ENCODE data around the gene ANKRD24. TPM values are rescaled to one million over a fixed set of nuclear protein-coding genes. Genes with fewer than 3 reads are reported as not detected.
"Not testable (repeated sequence)": the region's sequence is repeated elsewhere in the genome, so short reads cannot be mapped to it uniquely, and the experiment has no call there.

The ANKRD24 gene
- polyA plus RNA-seq, 3 donors: 0.65 to 1.1 (median 0.76) TPM

GRCh38 chr19:4196587-4197148, 14.2 kb downstream of the ANKRD24 start:
- no peak for DNase-seq (ENCODE audit: low read depth in 3 of 3, low spot score in 2 of 3)

GRCh38 chr19:4197228-4197624, 14.7 kb downstream of the ANKRD24 start:
- DNase-seq (ENCODE audit: low read depth in 3 of 3, low spot score in 2 of 3): no peak

DNA sequence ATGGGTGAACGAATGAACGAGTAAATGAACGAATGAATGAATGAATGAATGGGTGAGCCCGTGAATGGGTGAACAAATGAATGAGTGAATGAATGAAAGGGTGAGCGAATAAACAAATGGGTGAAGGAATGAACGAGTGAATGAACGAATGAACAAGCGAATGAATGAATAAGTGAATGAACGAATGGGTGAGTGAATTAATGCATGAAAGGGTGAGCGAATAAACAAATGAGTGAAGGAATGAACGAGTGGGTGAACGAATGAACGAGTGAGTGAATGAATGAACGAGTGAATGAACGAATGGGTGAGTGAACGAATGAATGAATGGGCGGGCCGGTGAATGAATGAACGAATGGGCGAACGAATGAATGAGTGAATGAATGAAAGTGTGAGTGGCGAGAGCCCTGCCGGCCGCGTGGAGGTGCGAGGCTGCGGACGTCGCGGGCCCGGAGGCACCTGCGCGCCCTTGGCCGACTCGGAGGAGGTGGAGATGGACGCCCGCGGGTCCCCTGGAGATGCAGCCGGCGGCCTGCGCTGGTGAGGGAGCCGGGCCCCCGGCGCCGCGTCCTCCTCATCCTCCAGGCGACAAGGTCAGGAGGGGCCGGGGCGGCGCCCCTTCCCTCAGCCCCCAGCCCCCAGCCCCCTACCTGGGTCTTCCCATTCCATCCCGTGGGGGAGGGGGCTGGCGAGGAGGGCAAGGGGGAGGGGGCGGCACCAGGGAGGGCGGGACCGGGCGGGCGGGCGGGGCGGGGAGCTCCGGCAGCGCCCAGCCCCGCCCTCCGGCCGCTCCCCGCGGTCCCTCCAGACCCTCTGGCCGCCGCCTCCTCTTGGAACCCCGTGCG, 15.4 kb downstream of the ANKRD24 start:
- DNase-seq (ENCODE audit: low read depth in 3 of 3, low spot score in 2 of 3): no peak

- no peak for DNase-seq (ENCODE audit: low read depth in 3 of 3, low spot score in 2 of 3)
Measured at GRCh38 chr19:4198467-4199126, 16.1 kb downstream of the ANKRD24 start.

- no peak for DNase-seq (ENCODE audit: low read depth in 3 of 3, low spot score in 2 of 3)
Measured at GRCh38 chr19:4199699-4200293, 17.3 kb downstream of the ANKRD24 start.

DNA sequence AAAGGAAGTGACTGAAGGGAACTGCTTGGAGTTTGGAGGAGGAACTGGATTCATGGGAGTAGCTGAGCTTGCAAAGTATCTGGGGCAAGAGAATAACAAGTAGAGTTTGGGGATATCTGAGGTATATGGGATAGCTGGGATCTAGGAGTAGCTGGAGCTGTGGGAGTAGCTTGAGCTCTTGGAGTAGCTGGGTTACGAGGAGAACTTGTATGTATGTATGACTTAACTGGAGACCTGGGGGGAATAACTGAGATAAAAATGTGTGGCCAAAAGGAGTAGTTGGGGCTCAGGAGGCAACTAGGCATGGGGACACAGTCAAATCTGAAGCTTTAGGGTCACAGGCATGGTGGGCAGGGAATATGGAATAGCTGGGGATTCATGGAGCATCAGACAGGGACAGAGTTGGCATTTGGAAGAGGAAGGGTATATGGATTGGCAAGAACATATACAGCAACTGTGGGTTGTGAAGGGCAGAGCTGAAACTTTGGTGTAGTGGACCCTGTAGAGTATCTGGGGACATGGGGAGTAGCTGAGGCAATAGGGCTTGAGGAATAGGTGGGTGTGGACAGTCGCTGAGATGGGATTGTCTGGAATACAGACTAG, 18.6 kb downstream of the ANKRD24 start:
- no peak for DNase-seq (ENCODE audit: low read depth in 3 of 3, low spot score in 2 of 3)

DNA sequence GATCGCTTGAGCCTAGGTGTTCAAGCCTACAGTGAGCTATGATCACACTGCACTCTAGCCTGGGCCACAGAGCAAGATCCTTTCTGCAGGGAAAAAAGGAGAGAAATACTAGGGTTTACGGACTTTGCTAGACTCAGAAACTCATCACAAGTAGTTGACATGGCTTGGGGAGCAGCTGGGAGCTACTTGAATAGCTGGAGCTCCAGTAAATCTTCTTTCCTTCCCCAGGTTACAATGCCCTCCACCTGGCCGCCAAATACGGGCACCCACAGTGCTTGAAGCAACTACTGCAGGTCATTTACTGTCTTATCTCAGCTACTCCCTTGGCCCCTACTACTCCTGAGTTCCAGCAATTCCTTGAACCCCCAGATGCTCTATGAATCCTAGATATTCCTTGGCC, 19.3 kb downstream of the ANKRD24 start:
- DNase-seq (ENCODE audit: low read depth in 3 of 3, low spot score in 2 of 3): no peak

DNA sequence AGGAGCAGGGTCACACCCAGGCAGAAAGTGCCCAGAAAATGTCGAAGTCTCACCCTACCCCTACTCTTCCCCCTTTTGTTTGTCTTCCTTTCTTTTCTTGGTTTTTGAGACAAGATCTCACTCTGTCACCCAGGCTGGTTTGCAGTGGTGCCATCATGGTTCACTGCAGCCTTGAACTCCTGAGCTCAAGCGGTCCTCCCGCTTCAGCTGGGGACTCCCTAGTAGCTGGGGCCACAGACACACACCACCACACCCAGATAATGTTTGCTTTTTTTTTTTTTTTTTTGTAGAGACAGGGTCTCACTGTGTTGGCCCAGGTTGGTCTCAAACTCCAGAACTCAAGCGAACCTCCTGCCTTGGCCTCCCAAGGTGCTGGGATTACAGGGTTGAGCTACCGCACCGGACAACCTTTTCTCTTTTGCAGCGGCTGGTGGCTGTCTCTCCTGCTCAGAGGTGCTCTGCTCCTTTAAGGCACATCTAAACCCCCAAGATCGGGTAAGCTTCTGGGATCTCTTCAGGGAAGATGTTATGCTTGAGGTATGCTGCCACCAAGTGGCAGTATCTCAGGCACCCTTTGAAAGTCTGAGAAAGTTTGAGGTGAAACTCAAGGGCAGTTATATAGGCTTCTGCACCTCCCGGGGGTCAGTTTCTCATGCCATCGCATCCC, 24.5 kb downstream of the ANKRD24 start:
- DNase-seq (ENCODE audit: low read depth in 3 of 3, low spot score in 2 of 3): no peak

DNA sequence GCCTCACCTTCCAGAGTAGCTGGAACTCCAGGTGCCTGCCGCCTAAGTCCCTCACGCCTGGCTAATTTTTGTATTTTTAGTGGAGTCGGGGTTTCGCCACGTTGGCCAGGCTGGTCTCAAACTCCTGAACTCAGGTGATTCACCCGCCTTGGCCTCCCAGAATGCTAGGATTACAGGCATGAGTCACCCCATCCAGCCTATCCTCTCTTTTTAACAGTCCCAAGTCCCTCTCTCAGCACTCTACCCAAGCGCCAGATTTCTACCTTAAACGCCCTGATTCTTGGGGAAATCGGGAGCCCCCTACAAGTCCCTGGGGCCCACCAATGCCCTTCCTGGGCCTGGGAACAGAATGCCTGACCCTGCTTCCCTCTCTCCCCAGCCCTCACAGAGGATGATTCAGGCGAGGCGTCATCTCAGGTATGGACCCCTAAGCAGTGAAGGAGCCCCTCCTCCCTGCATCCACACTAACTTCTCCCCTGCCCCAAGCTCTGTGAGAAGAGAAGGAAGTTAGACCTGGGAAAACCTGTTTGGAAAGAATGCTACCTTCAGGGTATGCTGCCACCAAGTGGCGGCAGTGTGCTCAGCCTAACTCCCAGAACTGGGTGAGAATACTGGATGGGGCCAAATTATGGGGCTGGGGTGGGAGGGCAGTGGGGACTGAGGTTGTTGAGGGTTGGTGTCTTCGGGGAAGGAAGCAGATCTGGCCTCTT, 26.1 kb downstream of the ANKRD24 start:
- DNase-seq (ENCODE audit: low read depth in 3 of 3, low spot score in 2 of 3): no peak

DNA sequence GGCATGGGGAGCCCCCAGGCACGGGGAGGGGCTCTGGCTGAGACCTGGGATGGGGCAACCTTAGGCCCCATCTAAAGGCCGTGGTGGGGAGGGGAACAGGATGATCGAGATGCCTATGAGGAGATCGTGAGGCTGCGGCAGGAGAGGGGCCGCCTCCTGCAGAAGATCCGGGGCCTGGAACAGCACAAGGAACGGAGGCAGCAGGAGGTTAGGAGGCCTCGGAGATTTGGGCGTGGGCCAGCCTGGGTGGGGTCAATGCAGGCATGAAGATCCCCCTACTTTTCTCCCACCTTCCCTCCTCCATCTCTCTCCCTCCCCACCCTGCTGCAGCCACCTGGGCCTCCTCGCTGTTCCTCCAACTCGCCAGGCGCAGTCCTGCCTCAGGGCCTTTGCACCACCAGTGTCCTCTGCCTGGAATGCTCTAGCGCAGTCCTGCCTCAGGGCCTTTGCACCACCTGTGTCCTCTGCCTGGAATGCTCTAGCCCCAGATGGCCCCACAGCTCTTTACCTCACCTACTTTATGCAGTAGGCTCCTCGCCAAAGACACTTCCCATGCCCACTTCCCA, 27.8 kb downstream of the ANKRD24 start:
- DNase-seq (ENCODE audit: low read depth in 3 of 3, low spot score in 2 of 3): no peak

- DNase-seq (ENCODE audit: low read depth in 3 of 3, low spot score in 2 of 3): no peak
Measured at GRCh38 chr19:4213116-4213515, 30.6 kb downstream of the ANKRD24 start.

DNA sequence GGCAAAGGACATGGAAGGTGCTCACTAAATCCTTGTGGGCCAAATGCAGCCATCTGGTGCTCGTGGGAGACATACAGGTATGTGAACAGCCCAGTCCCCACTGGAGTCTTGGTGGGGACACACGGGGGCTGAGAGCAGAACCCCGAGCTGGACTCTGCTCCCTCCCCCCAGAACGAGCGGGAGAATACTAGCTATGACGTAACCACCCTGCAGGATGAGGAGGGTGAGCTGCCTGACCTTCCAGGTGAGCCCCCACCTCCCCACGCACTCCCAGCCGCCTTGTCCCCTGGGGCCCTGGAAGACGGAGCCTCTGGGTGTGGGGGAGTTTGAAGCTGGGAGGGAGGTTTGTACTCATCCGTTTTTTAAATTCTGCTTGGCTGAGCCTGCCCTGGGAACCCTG, 33.3 kb downstream of the ANKRD24 start:
- DNase-seq (ENCODE audit: low read depth in 3 of 3, low spot score in 2 of 3): no peak

GRCh38 chr19:4216846-4217245, 34.4 kb downstream of the ANKRD24 start:
- DNase-seq (ENCODE audit: low read depth in 3 of 3, low spot score in 2 of 3): no peak

DNA sequence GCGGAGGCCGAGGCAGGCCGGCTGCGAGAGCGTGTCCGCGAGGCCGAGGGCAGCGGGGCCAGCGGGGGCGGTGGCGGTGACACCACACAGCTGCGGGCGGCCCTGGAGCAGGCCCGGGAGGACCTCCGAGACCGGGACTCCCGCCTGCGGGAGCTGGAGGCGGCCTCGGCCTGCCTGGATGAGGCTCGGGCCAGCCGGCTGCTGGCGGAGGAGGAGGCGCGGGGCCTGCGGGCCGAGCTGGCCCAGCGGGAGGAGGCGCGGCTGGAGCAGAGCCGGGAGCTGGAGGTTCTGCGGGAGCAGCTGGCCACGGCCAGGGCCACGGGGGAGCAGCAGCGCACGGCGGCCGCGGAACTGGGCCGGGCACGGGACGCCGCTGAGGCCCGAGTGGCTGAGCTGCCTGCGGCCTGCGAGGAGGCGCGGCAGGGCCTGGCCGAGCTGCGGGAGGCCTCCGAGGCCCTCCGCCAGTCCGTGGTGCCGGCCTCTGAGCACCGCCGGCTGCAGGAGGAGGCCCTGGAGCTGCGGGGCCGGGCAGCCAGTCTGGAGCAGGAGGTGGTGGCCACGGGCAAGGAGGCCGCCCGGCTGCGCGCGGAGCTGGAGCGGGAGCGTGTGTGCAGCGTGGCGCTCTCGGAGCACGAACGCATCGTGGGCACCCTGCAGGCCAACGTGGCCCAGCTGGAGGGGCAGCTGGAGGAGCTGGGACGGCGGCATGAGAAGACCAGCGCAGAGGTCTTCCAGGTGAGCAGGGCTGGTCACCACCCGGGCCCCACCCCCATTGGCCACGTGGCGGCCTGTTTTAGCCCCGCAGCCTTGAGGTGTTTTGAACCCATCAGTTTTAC, 35.2 kb downstream of the ANKRD24 start:
- no peak for DNase-seq (ENCODE audit: low read depth in 3 of 3, low spot score in 2 of 3)

DNA sequence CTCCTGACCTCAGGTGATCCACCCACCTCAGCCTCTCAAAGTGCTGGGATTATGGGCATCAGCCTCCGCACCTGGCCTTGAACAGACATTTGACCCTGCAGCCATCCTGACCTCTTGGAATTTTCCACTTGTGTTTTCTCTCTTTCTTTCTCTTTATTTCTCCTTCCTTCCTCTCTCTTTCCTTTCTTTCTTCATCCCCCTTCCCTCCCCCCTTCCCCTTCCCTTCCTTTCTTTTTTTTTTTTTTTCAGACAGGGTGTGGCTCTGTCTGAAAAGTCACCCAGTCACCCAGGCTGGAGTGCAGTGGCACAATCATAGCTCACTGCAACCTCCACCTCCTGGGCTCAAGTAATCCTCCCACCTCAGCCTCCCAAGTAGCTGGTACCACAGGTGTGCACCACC, 36.0 kb downstream of the ANKRD24 start:
- not testable (repeated sequence) for DNase-seq (ENCODE audit: low read depth in 3 of 3, low spot score in 2 of 3)

DNA sequence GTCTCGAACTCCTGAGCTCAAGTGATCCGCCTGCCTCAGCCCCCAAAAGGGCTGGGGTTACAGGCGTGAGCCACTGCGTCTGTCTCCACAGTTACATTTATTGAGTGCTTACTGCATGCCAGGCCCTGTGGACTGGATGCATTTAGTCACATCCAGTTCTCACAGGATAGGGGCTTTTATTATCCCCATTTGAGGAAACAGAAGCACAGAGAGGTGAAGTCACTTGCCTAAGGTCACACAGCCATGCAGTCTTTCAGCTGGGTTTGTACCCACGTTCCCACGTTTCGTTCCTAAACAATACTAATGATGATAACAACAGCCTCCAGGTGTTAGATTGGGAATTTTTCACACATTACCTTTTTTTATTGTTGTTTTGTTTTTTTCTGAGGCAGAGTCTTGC, 37.7 kb downstream of the ANKRD24 start:
- no peak for DNase-seq (ENCODE audit: low read depth in 3 of 3, low spot score in 2 of 3)

- DNase-seq (ENCODE audit: low read depth in 3 of 3, low spot score in 2 of 3): no peak
Measured at GRCh38 chr19:4224470-4224869, 42.0 kb downstream of the ANKRD24 start.

GRCh38 chr19:4225885-4226284, 43.4 kb downstream of the ANKRD24 start:
- DNase-seq (ENCODE audit: low read depth in 3 of 3, low spot score in 2 of 3): no peak

DNA sequence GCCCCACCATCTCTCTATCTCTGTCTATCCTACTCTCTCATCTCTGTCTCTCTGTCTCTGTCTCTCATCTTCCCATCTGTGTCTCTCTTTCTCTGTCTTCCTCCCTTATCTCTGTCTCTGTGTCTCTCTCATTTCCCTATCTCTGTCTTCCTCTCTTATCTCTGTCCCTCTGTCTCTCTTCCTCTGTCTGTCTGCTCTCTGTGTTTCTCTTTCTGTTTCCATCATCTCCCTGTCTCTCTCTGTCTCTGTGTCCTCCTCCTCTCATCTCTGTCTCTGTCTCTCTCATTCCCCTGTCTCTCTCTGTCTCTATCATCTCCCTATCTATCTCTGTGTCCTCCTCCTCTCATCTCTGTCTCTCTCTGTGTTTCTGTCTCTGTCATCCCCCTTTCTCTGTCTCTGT, 45.3 kb downstream of the ANKRD24 start:
- no peak for DNase-seq (ENCODE audit: low read depth in 3 of 3, low spot score in 2 of 3)
